Stimulated activated naive CD8-positive, alpha-beta T cell treated with anti-CD3 and anti-CD28 coated beads, Interleukin-15, amount 100 ng/mL, for 72 hours (primary cell): Measurements from ENCODE around the gene GSTM5.
"Not testable (repeated sequence)": the region's sequence is repeated elsewhere in the genome, so short reads cannot be mapped to it uniquely, and the experiment has no call there.

ENCODE experiments used
- ATAC-seq: fragments of 150-1000 bp; cut with Tn5 transposase; 2 replicates; pipeline ENCODE4 v1.10.0; 2021; ENCODE audit warnings: mild to moderate bottlenecking, moderate library complexity
- DNase-seq, 2 donors: peaks; one replicate each; pipeline ENCODE4 v3.0.0; 2021 to 2022
- H3K27ac Mint-ChIP-seq, 2 donors: one replicate each; pipeline ENCODE4 v1.8.0; 2022; ENCODE audit warnings: mild to moderate bottlenecking in 2 of 2, mixed read lengths in 2 of 2, moderate library complexity in 2 of 2
- H3K27me3 Mint-ChIP-seq: one replicate; pipeline ENCODE4 v1.8.0; 2022; ENCODE audit warnings: mixed read lengths
- H3K4me1 Mint-ChIP-seq: one replicate; pipeline ENCODE4 v1.8.0; 2022; ENCODE audit warnings: mild to moderate bottlenecking, mixed read lengths
- H3K4me3 Mint-ChIP-seq, 2 donors: one replicate each; pipeline ENCODE4 v1.8.0; 2022; ENCODE audit warnings: mild to moderate bottlenecking in 2 of 2, mixed read lengths in 2 of 2, moderate library complexity in 1 of 2
- H3K9me3 Mint-ChIP-seq, 2 donors: one replicate each; pipeline ENCODE4 v1.8.0; 2022; ENCODE audit warnings: mixed read lengths in 2 of 2

Gene GSTM5

DNA sequence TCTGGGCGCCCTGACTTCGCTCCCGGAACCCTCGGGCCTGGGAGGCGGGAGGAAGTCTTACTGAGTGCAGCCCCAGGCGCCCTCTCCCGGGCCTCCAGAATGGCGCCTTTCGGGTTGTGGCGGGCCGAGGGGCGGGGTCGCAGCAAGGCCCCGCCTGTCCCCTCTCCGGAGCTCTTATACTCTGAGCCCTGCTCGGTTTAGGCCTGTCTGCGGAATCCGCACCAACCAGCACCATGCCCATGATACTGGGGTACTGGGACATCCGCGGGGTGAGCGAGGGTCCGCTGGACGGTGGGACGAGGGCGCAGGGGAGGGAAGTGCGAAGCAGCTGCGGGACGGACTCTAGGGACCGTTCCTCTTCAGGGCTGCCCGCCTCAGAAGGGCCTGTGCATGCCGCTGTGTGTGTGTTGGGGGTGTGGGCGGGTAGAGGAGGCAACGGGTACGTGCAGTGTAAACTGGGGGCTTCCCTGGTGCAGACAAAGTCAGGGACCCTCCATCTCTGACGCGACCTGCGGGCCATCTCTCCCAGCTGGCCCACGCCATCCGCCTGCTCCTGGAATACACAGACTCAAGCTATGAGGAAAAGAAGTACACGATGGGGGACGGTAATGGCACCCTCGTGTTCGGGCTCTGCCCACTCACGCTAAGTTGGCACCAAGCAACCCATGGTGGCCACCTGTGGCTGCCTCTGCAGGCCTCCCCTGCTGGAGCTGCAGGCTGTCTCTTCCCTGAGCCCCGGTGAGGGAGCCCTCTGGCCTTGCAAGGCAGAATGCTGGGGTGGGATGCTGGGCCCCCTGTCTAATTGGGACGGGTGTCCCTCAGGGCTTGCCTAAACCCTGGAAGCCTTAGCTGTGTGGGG lies 24.2 kb upstream of the GSTM5 start, which contains the start of gene GSTM1:
Gene GSTM1, plus strand, starts transcription at position 177 of the 859 bp plus-strand sequence. Its CDS starts 57 bp downstream, at position 234.
- H3K9me3 Mint-ChIP-seq, result no peaks in the 10 kb centered on the region
- H3K27me3 Mint-ChIP-seq, result no peaks in the 10 kb centered on the region
- DNase-seq (no peak), ATAC-seq (no peak)
- H3K4me3 Mint-ChIP-seq, result no peak within 1 kb of the TSS
- H3K4me1 Mint-ChIP-seq, result no peaks in the 10 kb centered on the region
- H3K27ac Mint-ChIP-seq, result no peak within 1 kb of the TSS

DNA sequence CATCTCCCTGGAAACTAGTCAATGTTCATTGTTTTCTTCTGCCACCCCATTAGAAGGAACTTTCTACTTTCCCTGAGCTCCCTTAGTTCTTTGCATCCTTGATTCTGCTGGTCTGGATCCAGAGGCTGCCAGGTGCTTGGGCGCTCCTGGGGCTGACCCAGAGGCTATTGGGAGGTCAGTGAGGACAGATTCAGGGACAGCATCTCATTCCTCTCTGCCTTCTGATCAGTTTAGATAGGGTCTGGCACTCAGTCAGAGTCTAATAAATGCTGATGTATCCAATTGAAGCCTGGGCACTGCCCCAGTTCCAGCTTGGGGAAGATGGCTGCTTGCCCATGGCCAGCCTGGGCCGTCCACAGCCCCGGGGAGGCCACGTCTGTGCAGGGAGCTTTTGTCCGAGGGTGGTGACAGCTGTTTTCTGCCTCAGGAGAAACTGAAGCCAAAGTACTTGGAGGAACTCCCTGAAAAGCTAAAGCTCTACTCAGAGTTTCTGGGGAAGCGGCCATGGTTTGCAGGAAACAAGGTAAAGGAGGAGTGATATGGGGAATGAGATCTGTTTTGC lies 22.1 kb upstream of the GSTM5 start:
- Mint-ChIP-seq H3K27me3 (no peaks in the 10 kb centered on the region), H3K9me3 (no peaks in the 10 kb centered on the region), H3K4me1 (no peaks in the 10 kb centered on the region), H3K4me3 (no peak overlapping the region), H3K27ac (no peak overlapping the region)
- DNase-seq (no peak), ATAC-seq (no peak)

DNA sequence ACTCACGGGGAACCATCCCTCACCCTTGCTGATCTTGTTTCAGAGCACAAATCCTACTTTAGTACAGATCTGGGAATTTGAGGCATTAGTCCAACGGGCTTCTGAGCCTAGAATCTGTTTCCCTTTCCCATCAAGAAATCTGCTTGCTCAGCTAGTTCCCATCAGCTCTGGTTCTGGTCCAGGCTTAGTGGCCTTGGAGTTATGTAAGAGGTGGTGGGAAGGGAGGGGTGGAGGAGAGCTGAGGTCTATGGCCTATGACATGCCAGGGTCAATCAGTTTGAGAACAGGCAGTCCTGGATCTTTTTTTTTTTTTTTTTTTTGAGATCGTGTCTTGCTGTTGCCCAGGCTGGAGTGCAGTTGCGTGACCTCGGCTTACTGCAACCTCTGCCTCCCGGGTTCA lies 20.3 kb upstream of the GSTM5 start:
- ATAC-seq, result no peak
- H3K9me3 Mint-ChIP-seq, result no peaks in the 10 kb centered on the region
- no peak overlapping the region for H3K4me3 Mint-ChIP-seq
- no peaks in the 10 kb centered on the region for H3K4me1 Mint-ChIP-seq
- H3K27me3 Mint-ChIP-seq, result no peaks in the 10 kb centered on the region
- no peak for DNase-seq
- no peak overlapping the region for H3K27ac Mint-ChIP-seq

DNA sequence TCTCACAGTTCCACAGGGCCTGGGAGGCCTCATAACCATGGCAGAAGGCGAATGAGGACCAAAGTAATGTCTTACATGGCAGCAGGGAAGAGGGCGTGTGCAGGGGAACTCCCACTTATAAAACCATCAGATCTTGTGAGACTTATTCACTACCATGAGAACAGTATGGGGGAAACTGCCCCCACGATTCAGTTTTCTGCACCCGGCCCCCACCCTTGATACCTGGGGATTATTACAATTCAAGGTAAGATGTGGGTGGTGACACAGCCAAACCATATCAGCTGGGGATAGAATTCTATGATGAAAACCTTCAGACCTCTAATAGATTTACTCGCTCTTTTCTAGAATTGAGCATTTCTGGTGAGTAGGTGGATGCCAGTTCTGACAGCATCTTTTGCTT lies 17.7 kb upstream of the GSTM5 start:
- not testable (repeated sequence) for ATAC-seq, H3K27me3 Mint-ChIP-seq, H3K9me3 Mint-ChIP-seq, H3K4me3 Mint-ChIP-seq, H3K4me1 Mint-ChIP-seq, H3K27ac Mint-ChIP-seq, DNase-seq

DNA sequence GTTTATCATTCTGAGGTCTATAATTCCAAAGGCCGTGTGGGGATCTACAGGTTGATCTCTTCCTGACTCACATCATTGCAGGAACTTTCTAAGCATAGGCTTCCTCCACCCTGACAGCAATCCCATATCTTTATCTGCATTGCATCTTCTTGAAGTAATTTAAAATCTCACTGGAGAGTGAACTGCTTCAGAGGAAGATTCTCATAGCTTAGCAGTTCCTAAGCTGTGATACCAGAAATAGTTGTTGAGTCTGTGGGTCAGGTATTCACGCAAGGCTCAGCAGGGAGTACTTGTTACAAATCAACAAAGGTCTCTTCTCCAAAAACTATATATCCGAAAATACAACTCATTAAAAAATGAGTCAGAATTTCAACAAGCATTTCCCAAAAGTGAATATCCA lies 16.9 kb upstream of the GSTM5 start:
- not testable (repeated sequence) for H3K4me3 Mint-ChIP-seq, H3K9me3 Mint-ChIP-seq, DNase-seq, H3K27me3 Mint-ChIP-seq, ATAC-seq, H3K27ac Mint-ChIP-seq, H3K4me1 Mint-ChIP-seq

DNA sequence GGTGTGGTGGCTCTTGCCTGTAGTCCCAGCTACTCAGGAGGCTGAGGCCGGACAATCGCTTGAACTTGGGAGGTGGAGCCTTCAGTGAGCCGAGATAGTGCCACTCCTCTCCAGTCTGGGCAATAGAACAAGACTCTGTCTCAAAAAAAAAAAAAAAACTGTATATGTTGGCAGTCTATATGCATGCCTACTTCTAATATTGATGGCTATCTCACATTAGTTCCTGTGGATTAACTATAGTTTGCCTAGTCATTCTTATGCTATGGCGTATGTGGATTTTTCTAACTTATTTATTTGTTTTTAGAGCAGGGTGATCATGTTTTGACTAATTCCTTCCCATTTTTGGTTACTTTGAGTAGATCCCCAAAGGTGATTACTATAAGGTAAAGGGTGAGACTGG lies 15.0 kb upstream of the GSTM5 start:
- no peaks in the 10 kb centered on the region for H3K27me3 Mint-ChIP-seq
- H3K27ac Mint-ChIP-seq, result no peak overlapping the region
- DNase-seq, result no peak
- H3K4me1 Mint-ChIP-seq, result no peaks in the 10 kb centered on the region
- H3K9me3 Mint-ChIP-seq, result no peaks in the 10 kb centered on the region
- no peak for ATAC-seq
- H3K4me3 Mint-ChIP-seq, result no peak overlapping the region

DNA sequence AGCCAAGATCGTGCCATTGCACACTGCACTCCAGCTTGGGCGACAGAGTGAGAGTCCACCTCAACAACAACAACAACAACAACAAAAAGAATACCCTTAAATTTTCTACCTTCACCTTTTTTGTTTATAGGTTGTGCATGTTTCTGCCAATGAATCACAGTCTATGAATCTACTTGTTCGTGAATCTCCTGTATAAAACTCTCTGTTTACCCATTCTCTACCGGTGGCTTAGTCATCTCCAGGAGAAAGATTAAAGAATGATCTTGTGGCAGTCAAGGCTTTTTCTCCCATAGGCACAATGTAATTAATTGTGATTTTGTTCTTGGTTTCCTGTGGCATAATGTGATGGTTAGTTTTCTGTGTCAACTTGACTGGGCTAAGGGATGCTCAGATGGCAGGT lies 14.2 kb upstream of the GSTM5 start:
- H3K4me3 Mint-ChIP-seq, H3K9me3 Mint-ChIP-seq, H3K27ac Mint-ChIP-seq, DNase-seq, H3K27me3 Mint-ChIP-seq, ATAC-seq, H3K4me1 Mint-ChIP-seq: not testable (repeated sequence)

DNA sequence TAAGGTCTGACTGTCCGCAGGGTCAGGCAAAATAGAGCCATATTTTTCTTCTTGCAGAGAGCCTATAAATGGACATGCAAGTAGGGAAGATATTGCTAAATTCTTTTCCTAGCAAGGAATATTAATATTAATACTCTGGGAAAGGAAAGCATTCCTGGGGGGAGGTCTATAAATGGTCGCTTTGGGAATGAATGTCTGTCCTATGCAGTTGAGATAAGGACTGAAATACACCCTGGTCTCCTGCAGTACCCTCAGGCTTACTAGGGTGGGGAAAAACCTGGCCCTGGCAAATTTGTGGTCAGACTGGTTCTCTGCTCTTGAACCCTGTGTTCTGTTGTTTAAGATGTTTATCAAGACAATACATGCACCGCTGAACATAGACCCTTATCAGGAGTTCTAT lies 9.1 kb upstream of the GSTM5 start:
- H3K4me1 Mint-ChIP-seq, H3K27ac Mint-ChIP-seq, H3K4me3 Mint-ChIP-seq, DNase-seq, H3K27me3 Mint-ChIP-seq, ATAC-seq: not testable (repeated sequence)
- H3K9me3 Mint-ChIP-seq, result peaks cover 0 to 14% of the 10 kb centered on the region in 2 donors

DNA sequence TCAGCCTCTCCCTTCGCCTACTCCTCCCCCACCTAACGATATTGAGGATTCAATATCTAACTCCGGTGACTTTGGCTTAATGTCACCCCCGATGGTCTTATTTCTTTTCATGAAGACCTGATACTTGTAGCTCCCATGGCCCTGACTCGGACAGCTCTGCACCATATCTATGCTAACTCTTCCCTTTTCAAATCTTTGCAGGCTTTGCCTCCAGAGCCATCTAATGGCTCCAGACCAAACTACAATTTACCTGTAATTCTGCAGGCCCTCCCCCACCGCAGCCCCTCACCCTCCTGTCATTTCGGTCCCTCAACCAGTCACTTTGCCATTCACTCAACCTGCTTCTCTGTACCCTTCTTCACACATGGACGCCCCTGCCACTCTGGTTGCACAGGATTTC lies 7.9 kb upstream of the GSTM5 start:
- DNase-seq (no peak), ATAC-seq (no peak)
- no peaks in the 10 kb centered on the region for H3K4me1 Mint-ChIP-seq
- no peak overlapping the region for H3K4me3 Mint-ChIP-seq
- no peak overlapping the region for H3K27ac Mint-ChIP-seq
- H3K9me3 Mint-ChIP-seq, result peaks cover 3 to 24% of the 10 kb centered on the region in 2 donors
- no peaks in the 10 kb centered on the region for H3K27me3 Mint-ChIP-seq

DNA sequence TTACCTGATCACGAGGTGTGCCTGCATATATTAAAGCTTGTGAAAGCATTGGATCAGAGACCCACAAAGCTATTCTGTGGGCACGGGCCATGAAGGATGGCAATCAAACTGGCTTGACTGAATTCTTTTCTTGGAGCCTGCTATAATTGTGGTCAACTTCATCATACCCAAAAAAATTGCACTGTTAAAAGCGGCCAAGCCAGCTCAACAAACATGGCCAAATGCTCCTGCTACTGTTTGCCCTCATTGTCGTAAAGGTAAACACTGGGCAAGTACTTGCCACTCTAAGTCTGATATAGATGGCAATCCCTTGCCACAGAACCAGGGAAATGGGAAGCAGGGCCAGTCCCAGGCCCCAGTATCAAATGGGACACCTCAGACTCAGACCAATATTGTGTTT lies 6.6 kb upstream of the GSTM5 start:
- no peak overlapping the region for H3K27ac Mint-ChIP-seq
- no peaks in the 10 kb centered on the region for H3K4me1 Mint-ChIP-seq
- H3K9me3 Mint-ChIP-seq, result peaks cover 3 to 30% of the 10 kb centered on the region in 2 donors
- ATAC-seq (no peak), DNase-seq (no peak)
- no peak overlapping the region for H3K4me3 Mint-ChIP-seq
- H3K27me3 Mint-ChIP-seq, result no peaks in the 10 kb centered on the region

DNA sequence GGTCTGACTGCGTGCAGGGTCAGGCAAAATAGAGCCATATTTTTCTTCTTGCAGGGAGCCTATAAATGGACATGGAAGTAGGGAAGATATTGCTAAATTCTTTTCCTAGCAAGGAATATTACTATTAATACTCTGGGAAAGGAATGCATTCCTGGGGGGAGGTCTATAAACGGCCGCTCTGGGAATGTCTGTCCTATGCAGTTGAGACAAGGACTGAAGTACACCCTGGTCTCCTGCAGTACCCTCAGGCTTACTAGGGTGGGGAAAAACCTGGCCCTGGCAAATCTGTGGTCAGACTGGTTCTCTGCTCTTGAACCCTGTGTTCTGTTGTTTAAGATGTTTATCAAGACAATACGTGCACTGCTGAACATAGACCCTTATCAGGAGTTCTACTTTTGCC lies 3.1 kb upstream of the GSTM5 start:
- not testable (repeated sequence) for H3K4me1 Mint-ChIP-seq, H3K27ac Mint-ChIP-seq, H3K4me3 Mint-ChIP-seq, DNase-seq, ATAC-seq
- peaks cover 3 to 22% of the 10 kb centered on the region in 2 donors for H3K9me3 Mint-ChIP-seq
- H3K27me3 Mint-ChIP-seq, result peaks cover 17% of the 10 kb centered on the region

DNA sequence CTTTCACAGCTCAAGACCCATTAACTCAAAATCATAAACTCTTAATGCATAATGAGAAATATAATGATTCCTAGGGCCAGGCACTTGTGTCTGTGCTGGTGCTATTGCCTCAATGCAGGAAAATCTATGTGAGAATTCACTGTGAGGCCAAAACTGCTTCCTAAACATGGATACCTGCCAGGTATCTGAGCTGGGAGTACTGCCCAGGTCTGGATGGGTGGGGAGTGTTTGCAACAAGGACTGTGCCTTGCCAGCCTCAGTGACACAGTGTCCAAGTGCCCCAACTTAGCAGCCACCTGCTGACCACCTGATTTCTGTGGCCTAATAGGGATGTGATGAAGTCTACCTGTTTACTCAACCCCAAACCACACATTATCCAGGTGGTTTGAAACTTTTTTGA lies 2.2 kb upstream of the GSTM5 start:
- not testable (repeated sequence) for ATAC-seq, H3K4me3 Mint-ChIP-seq, H3K4me1 Mint-ChIP-seq, DNase-seq, H3K27ac Mint-ChIP-seq
- peaks cover 26% of the 10 kb centered on the region for H3K27me3 Mint-ChIP-seq
- H3K9me3 Mint-ChIP-seq, result peaks cover 3 to 17% of the 10 kb centered on the region in 2 donors

DNA sequence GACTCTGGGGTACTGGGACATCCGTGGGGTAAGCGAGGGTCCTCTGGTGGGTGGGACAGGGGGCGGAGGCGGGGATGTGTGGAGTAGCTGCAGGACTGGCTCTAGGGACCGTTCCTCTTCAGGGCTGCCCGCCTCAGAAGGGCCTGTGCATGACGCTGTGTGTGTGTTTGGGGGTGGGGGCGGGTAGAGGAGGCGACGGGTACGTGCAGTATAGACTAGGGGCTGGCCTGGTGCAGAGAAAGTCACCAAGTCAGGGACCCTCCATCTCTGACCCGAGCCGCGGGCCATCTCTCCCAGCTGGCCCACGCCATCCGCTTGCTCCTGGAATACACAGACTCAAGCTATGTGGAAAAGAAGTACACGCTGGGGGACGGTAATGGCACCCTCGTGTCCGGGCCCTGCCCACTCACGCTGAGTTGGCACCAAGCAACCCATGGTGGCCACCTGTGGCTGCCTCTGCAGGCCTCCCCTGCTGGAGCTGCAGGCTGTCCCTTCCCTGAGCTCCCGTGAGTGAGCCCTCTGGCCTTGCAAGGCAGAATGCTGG lies 342 bp downstream of the GSTM5 start:
- Mint-ChIP-seq H3K9me3 (peaks cover 3 to 17% of the 10 kb centered on the region in 2 donors), H3K27ac (no peak overlapping the region), H3K27me3 (peaks cover 29% of the 10 kb centered on the region), H3K4me3 (peak overlapping the region in 1 of 2 donors; percentile 10), H3K4me1 (no peaks in the 10 kb centered on the region)
- ATAC-seq (no peak), DNase-seq (no peak)

DNA sequence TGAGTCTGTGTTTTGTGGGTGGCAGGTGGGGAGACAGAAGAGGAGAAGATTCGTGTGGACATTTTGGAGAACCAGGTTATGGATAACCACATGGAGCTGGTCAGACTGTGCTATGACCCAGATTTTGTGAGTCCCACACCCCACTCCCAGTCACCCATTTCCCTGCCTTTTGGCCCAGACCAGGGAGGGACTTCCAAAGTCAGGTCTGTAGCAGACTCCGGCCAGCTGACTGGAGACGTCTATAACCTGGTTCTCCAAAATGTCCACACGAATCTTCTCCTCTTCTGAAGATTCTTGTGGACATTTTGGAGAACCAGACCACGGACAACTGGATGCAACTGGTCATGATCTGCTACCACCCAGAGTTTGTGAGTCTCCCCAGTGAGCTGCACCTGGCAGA lies 1.6 kb downstream of the GSTM5 start:
- H3K27me3 Mint-ChIP-seq, result peaks cover 35% of the 10 kb centered on the region
- DNase-seq, result no peak
- ATAC-seq, result no peak
- H3K4me1 Mint-ChIP-seq, result no peaks in the 10 kb centered on the region
- peaks cover 0 to 9% of the 10 kb centered on the region in 2 donors for H3K9me3 Mint-ChIP-seq
- H3K4me3 Mint-ChIP-seq, result no peak overlapping the region
- H3K27ac Mint-ChIP-seq, result no peak overlapping the region

DNA sequence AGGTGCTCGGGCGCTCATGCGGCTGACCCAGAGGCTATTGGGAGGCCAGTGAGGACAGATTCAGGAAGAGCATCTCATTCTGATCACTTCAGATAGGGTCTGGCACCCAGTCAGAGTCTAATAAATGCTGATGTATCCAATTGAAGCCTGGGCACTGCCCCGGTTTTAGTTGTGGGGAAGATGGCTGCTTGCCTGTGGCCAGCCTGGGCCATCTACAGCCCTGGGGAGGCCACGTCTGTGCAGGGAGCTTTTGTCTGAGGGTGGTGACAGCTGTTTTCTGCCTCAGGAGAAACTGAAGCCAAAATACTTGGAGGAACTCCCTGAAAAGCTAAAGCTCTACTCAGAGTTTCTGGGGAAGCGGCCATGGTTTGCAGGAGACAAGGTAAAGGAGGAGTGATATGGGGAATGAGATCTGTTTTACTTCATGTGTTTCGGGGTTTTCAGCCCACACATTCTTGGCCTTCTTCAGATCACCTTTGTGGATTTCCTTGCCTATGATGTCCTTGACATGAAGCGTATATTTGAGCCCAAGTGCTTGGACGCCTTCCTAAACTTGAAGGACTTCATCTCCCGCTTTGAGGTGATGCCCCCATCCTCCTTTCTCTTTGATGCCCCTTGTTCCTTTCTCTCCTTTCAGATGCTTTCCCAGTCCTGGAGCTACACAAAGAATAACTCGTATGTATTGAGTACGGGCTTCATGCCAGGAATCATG lies 2.8 kb downstream of the GSTM5 start:
- ATAC-seq (no peak), DNase-seq (no peak)
- Mint-ChIP-seq H3K9me3 (no peaks in the 10 kb centered on the region), H3K27me3 (peaks cover 35% of the 10 kb centered on the region), H3K27ac (peak overlapping the region in 1 of 2 donors; percentile 55), H3K4me3 (no peak overlapping the region), H3K4me1 (peaks cover 5% of the 10 kb centered on the region)

DNA sequence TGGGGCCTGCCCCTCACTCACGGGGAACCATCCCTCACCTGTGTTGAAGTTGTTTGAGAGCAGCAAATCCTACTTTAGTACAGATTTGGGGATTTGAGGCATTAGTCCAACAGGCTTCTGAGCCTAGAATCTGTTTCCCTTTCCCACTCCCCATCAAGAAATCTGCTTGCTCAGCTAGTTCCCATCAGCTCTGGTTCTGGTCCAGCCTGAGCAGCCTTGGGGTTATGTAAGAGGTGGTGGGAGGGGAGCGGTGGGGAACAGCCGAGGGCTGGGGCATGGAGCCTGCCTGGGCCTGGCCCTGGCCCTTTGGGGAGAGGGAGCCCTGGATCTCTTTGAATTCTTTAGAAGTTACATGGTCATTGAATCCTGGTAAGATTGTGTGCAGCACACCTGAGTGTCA lies 4.1 kb downstream of the GSTM5 start:
- peaks cover 35% of the 10 kb centered on the region for H3K27me3 Mint-ChIP-seq
- no peaks in the 10 kb centered on the region for H3K9me3 Mint-ChIP-seq
- ATAC-seq, result no peak
- peak overlapping the region in 1 of 2 donors; percentile 50 for H3K27ac Mint-ChIP-seq
- H3K4me3 Mint-ChIP-seq, result no peak overlapping the region
- no peak for DNase-seq
- peaks cover 5% of the 10 kb centered on the region for H3K4me1 Mint-ChIP-seq
